Measurements from ENCODE around the gene SEC22C.

The SEC22C gene

DNA sequence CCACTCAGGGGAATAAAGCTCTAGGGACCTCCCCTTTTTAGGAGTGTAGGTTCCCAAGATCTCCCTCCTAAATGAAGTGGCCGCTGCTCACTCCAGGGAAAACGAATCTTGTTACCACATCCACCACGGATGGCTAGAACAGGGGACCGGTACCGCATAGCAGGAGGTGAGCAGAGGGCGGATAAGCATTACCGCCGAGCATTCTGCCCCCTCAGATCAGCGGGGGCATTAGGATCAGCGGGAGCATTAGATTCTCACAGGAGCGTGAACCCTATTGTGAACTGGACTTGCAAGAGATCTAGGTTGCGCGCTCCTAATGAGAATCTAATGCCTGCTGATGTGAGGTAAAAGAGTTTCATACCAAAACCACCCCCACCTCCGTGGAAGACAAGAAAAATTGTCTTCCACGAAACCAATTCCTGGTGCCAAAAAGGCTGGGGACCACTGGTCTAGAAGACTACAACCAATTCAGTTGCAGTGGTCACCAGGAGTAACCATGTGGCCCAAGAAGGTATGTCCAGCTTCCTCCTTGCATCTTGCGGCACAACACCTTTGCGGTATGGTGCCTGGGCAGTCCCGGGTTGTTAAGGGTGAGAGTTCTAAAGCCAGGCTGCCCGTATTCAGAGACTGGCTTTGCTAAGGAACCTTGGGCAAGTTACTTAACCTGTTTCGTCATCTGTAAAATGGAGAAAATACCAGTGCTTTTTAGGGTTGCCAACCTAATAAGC is 7.8 kb upstream of the SEC22C start:
- H2AK5ac ChIP-seq (ENCODE audit: low read length), result no peak overlapping the region
- no peak overlapping the region for H3K18ac ChIP-seq (ENCODE audit: low read length)
- H3K27ac ChIP-seq (ENCODE audit: low read depth, low read length), result no peak overlapping the region
- H3K79me2 ChIP-seq (ENCODE audit: control insufficient read depth, insufficient read depth, low read length, poor library complexity), result peaks cover 6% of the 10 kb centered on the region
- no CpG with 5 or more reads among the region's 20 CpGs for WGBS (ENCODE audit: extremely low coverage, insufficient coverage, insufficient read length)
- DNase-seq, result peak in 1 of 2 donors; percentile 40
- peaks cover 0 to 5% of the 10 kb centered on the region in 2 experiments for H3K36me3 ChIP-seq (ENCODE audit: control insufficient read depth in 1 of 2, insufficient read depth in 2 of 2, low read length in 2 of 2)
- no peak overlapping the region for H3K14ac ChIP-seq (ENCODE audit: low read length)
- H3K4ac ChIP-seq (ENCODE audit: low read depth, low read length), result no peak overlapping the region
- peak overlapping the region; percentile 49 for H4K91ac ChIP-seq (ENCODE audit: low read depth, low read length)
- peak overlapping the region; percentile 38 for H3K4me2 ChIP-seq (ENCODE audit: low read length)
- no peak overlapping the region for H3K9ac ChIP-seq (ENCODE audit: low read length)
- H2AFZ ChIP-seq (ENCODE audit: insufficient read depth, low read length, poor library complexity), result no peak overlapping the region
- no peak overlapping the region for H3K23ac ChIP-seq (ENCODE audit: low read length)
- no peak overlapping the region for H4K12ac ChIP-seq (ENCODE audit: low read depth, low read length)
- H3K4me1 ChIP-seq (ENCODE audit: control insufficient read depth in 1 of 2, insufficient read depth in 2 of 2, low read length in 2 of 2), result peaks cover 11 to 12% of the 10 kb centered on the region in 2 experiments
- H2BK5ac ChIP-seq (ENCODE audit: low read depth, low read length, poor library complexity), result no peak overlapping the region
- no peak overlapping the region for H3K4me3 ChIP-seq (ENCODE audit: low read depth, low read length)
- H4K8ac ChIP-seq (ENCODE audit: low read depth, low read length), result peak overlapping the region; percentile 79
- H2BK120ac ChIP-seq (ENCODE audit: insufficient read depth, low read length, poor library complexity), result no peak overlapping the region
- peaks cover 7% of the 10 kb centered on the region for H3K79me1 ChIP-seq (ENCODE audit: low read length)
- H2BK12ac ChIP-seq (ENCODE audit: low read length), result no peak overlapping the region
- no peaks in the 10 kb centered on the region for H3K27me3 ChIP-seq (ENCODE audit: insufficient read depth, low read length)
- H3K9me3 ChIP-seq (ENCODE audit: insufficient read depth, low read depth, low read length), result no peaks in the 10 kb centered on the region

DNA sequence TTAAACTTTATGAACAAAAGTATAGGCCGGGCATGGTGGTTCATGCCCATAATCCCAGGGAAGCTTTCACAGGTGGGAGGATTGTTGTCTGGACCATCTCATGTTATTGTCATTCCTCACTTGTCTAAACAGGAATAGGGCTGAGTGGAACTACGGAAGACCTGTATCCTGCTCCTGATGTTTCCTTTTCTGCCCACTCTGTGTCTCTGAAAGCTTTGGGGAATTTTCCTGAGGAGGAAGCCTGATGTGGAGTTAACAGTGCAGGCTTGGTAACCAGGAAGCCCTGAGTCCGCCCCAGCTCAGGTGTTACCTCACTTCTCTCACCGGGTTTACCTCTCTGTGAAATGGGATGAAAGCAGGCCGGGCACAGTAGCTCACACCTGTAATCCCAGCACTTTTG is 6.9 kb upstream of the SEC22C start:
- H3K9ac ChIP-seq (ENCODE audit: low read length), result no peak overlapping the region
- H4K12ac ChIP-seq (ENCODE audit: low read depth, low read length), result no peak overlapping the region
- H3K36me3 ChIP-seq (ENCODE audit: control insufficient read depth in 1 of 2, insufficient read depth in 2 of 2, low read length in 2 of 2), result peaks cover 0 to 2% of the 10 kb centered on the region in 2 experiments
- no peak overlapping the region for H3K27ac ChIP-seq (ENCODE audit: low read depth, low read length)
- H2BK5ac ChIP-seq (ENCODE audit: low read depth, low read length, poor library complexity), result no peak overlapping the region
- H2BK120ac ChIP-seq (ENCODE audit: insufficient read depth, low read length, poor library complexity), result no peak overlapping the region
- no peak for DNase-seq
- peaks cover 11 to 12% of the 10 kb centered on the region in 2 experiments for H3K4me1 ChIP-seq (ENCODE audit: control insufficient read depth in 1 of 2, insufficient read depth in 2 of 2, low read length in 2 of 2)
- peaks cover 7% of the 10 kb centered on the region for H3K79me1 ChIP-seq (ENCODE audit: low read length)
- H3K23ac ChIP-seq (ENCODE audit: low read length), result no peak overlapping the region
- H2AFZ ChIP-seq (ENCODE audit: insufficient read depth, low read length, poor library complexity), result no peak overlapping the region
- no peak overlapping the region for H3K4me3 ChIP-seq (ENCODE audit: low read depth, low read length)
- WGBS (ENCODE audit: extremely low coverage, insufficient coverage, insufficient read length), result no CpG with 5 or more reads among the region's 5 CpGs
- H2BK12ac ChIP-seq (ENCODE audit: low read length), result no peak overlapping the region
- peaks cover 6% of the 10 kb centered on the region for H3K79me2 ChIP-seq (ENCODE audit: control insufficient read depth, insufficient read depth, low read length, poor library complexity)
- H4K91ac ChIP-seq (ENCODE audit: low read depth, low read length), result no peak overlapping the region
- H3K4ac ChIP-seq (ENCODE audit: low read depth, low read length), result no peak overlapping the region
- H3K27me3 ChIP-seq (ENCODE audit: insufficient read depth, low read length), result no peaks in the 10 kb centered on the region
- H2AK5ac ChIP-seq (ENCODE audit: low read length), result no peak overlapping the region
- no peak overlapping the region for H3K4me2 ChIP-seq (ENCODE audit: low read length)
- no peak overlapping the region for H4K8ac ChIP-seq (ENCODE audit: low read depth, low read length)
- H3K14ac ChIP-seq (ENCODE audit: low read length), result no peak overlapping the region
- H3K18ac ChIP-seq (ENCODE audit: low read length), result no peak overlapping the region
- no peaks in the 10 kb centered on the region for H3K9me3 ChIP-seq (ENCODE audit: insufficient read depth, low read depth, low read length)

DNA sequence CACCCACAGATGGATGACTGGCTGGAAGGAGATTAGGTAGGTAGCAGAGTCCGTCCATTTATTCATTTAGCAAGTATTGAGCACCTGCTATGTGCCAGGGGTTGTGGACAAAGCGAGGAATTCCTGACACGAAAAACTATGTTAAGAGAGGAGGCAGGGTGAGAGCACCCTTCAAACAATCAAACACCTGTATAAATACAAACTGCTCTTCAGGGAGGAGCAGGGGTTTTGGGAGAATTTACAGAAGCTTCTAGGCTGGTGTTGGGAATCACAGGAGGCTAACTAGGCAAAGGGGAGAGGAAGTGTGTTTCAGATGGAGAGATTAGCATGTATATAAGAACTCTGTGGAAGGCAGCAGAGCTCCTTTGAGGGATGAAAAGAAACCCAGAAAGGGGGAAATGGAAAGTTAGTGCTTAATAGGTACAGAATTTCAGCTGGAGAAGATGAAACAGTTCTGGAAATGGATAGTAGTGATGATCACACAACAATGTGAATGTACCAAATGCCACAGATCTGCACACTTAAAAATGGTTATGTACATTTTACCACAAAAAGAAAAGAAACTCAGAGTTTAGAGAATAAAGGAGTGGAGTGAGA is 805 bp upstream of the SEC22C start:
- H3K18ac ChIP-seq (ENCODE audit: low read length), result peak overlapping the region; percentile 49
- no peak overlapping the region for H2BK120ac ChIP-seq (ENCODE audit: insufficient read depth, low read length, poor library complexity)
- no peak overlapping the region for H3K4ac ChIP-seq (ENCODE audit: low read depth, low read length)
- H3K4me3 ChIP-seq (ENCODE audit: low read depth, low read length), result peak overlapping the region; percentile 85
- H2BK5ac ChIP-seq (ENCODE audit: low read depth, low read length, poor library complexity), result no peak overlapping the region
- no peak for DNase-seq
- H2BK12ac ChIP-seq (ENCODE audit: low read length), result peak overlapping the region; percentile 34
- H3K36me3 ChIP-seq (ENCODE audit: control insufficient read depth in 1 of 2, insufficient read depth in 2 of 2, low read length in 2 of 2), result no peaks in the 10 kb centered on the region
- H3K23ac ChIP-seq (ENCODE audit: low read length), result no peak overlapping the region
- peak overlapping the region; percentile 86 for H3K4me2 ChIP-seq (ENCODE audit: low read length)
- no peak overlapping the region for H2AK5ac ChIP-seq (ENCODE audit: low read length)
- no peaks in the 10 kb centered on the region for H3K9me3 ChIP-seq (ENCODE audit: insufficient read depth, low read depth, low read length)
- peak overlapping the region; percentile 82 for H2AFZ ChIP-seq (ENCODE audit: insufficient read depth, low read length, poor library complexity)
- peaks cover 8% of the 10 kb centered on the region for H3K79me2 ChIP-seq (ENCODE audit: control insufficient read depth, insufficient read depth, low read length, poor library complexity)
- H3K4me1 ChIP-seq (ENCODE audit: control insufficient read depth in 1 of 2, insufficient read depth in 2 of 2, low read length in 2 of 2), result no peaks in the 10 kb centered on the region
- H3K79me1 ChIP-seq (ENCODE audit: low read length), result peaks cover 10% of the 10 kb centered on the region
- H3K14ac ChIP-seq (ENCODE audit: low read length), result peak overlapping the region; percentile 48
- H3K27ac ChIP-seq (ENCODE audit: low read depth, low read length), result no peak overlapping the region
- H3K9ac ChIP-seq (ENCODE audit: low read length), result peak overlapping the region; percentile 52
- no peak overlapping the region for H4K12ac ChIP-seq (ENCODE audit: low read depth, low read length)
- H3K27me3 ChIP-seq (ENCODE audit: insufficient read depth, low read length), result no peaks in the 10 kb centered on the region
- H4K8ac ChIP-seq (ENCODE audit: low read depth, low read length), result peak overlapping the region; percentile 82
- H4K91ac ChIP-seq (ENCODE audit: low read depth, low read length), result peak overlapping the region; percentile 40
- WGBS (ENCODE audit: extremely low coverage, insufficient coverage, insufficient read length), result no CpG with 5 or more reads among the region's 3 CpGs

DNA sequence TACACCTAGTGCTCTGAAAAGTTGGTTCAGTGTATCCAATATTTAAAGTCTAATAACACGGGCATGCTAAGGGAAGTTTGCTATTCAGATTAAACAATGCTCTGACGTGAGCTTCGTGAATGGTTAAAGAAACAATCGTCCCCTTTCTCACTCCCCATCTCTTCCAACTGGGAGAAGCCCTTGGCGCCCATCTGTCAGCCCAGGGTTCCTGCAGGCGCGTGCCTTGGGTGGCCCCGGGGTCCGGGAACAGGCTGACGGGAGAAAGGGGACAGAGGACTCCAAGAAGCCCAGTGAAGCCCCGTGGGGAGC is 413 bp downstream of the SEC22C start:
- DNase-seq, result no peak
- Histone ChIP-seq H4K12ac (ENCODE audit: low read depth, low read length) (peak overlapping the region; percentile 90), H4K91ac (ENCODE audit: low read depth, low read length) (peak overlapping the region; percentile 86), H3K9ac (ENCODE audit: low read length) (peak overlapping the region; percentile 75), H3K79me1 (ENCODE audit: low read length) (peaks cover 10% of the 10 kb centered on the region), H3K18ac (ENCODE audit: low read length) (peak overlapping the region; percentile 72), H3K36me3 (ENCODE audit: control insufficient read depth in 1 of 2, insufficient read depth in 2 of 2, low read length in 2 of 2) (no peaks in the 10 kb centered on the region), H3K79me2 (ENCODE audit: control insufficient read depth, insufficient read depth, low read length, poor library complexity) (peaks cover 8% of the 10 kb centered on the region), H3K4me2 (ENCODE audit: low read length) (peak overlapping the region; percentile 86), H3K27me3 (ENCODE audit: insufficient read depth, low read length) (no peaks in the 10 kb centered on the region), H4K8ac (ENCODE audit: low read depth, low read length) (peak overlapping the region; percentile 93), H3K4ac (ENCODE audit: low read depth, low read length) (peak overlapping the region; percentile 53), H2BK12ac (ENCODE audit: low read length) (peak overlapping the region; percentile 33), H2BK5ac (ENCODE audit: low read depth, low read length, poor library complexity) (peak overlapping the region; percentile 81), H2BK120ac (ENCODE audit: insufficient read depth, low read length, poor library complexity) (peak overlapping the region; percentile 56), H3K9me3 (ENCODE audit: insufficient read depth, low read depth, low read length) (no peaks in the 10 kb centered on the region), H3K23ac (ENCODE audit: low read length) (no peak overlapping the region), H3K4me3 (ENCODE audit: low read depth, low read length) (peak overlapping the region; percentile 85), H3K27ac (ENCODE audit: low read depth, low read length) (peak overlapping the region; percentile 62), H3K14ac (ENCODE audit: low read length) (peak overlapping the region; percentile 83), H2AFZ (ENCODE audit: insufficient read depth, low read length, poor library complexity) (peak overlapping the region; percentile 96), H3K4me1 (ENCODE audit: control insufficient read depth in 1 of 2, insufficient read depth in 2 of 2, low read length in 2 of 2) (no peaks in the 10 kb centered on the region), H2AK5ac (ENCODE audit: low read length) (no peak overlapping the region)
- no CpG with 5 or more reads among the region's 11 CpGs for WGBS (ENCODE audit: extremely low coverage, insufficient coverage, insufficient read length)

All from trophoblast cell (in vitro differentiated cells and primary cell).